Testis (tissue), 2 donors: ENCODE measurements around the gene GNA15.

Experiments
- POLR2A ChIP-seq: fragments of 450-650 bp; IDR thresholded peaks from one replicate; pipeline ENCODE4 v1.6.1; 2017; ENCODE audit warnings: antibody characterized with exemption, mild to moderate bottlenecking, moderate library complexity
- TF ChIP-seq, protein P1 (sequence below), 3 experiments: fragments of 450-650 bp in 2 of 3; fragments of 200-600 bp in 1 of 3; sonication (generic) in 1 of 3; IDR thresholded peaks; one replicate each; pipeline ENCODE4 v1.5.1; 2016 to 2019; ENCODE audit warnings: antibody characterized with exemption in 3 of 3, mild to moderate bottlenecking in 2 of 3, moderate library complexity in 1 of 3

DNA sequence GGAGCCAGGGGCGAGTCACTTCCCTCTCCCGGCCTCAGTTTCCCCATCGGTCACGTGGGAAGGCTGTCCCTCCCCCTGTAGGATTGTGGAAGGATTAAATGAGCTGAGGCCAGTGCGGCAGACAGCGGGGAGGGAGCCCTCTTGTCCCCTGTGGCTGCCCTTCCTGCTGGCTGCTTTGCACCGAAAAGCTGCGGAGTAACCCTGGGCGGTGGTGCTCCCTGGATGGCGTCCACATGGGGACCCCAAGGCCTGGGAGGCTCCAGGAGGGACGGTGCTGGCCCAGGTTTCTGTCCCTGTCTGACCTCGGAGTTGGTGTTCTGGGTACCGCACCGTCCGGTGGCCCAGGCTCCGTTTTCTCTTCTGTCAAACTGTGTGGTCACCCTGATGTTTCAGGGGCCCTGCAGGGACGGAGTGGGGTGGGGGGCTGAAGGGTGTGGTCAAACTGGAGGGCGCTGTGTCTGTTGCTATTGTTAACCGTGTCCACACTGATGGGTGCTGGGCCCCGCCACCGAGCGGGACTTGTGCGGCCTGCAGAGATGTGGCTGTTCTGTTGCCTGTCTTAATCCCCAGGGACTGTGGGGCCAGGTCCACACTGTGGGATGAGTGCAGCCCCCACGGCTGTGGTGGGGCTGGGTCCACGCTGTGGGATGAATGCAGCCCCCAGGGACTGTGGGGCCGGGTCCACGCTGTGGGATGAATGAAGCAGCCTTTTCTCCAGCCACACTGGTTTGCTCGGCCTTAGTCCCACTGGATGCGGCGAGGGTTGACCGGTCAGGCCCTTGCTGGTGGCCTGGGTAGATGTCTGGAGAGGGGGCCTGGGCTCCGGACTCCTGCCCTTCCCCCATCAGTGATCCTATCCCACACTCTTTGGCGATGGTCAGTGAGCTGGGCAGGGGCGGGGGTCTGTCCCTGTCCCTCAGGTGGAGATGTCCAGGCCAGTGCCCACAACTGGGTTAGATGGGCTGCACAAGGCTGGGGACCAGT is 34.8 kb upstream of the GNA15 start:
- TF ChIP-seq, protein P1, sequence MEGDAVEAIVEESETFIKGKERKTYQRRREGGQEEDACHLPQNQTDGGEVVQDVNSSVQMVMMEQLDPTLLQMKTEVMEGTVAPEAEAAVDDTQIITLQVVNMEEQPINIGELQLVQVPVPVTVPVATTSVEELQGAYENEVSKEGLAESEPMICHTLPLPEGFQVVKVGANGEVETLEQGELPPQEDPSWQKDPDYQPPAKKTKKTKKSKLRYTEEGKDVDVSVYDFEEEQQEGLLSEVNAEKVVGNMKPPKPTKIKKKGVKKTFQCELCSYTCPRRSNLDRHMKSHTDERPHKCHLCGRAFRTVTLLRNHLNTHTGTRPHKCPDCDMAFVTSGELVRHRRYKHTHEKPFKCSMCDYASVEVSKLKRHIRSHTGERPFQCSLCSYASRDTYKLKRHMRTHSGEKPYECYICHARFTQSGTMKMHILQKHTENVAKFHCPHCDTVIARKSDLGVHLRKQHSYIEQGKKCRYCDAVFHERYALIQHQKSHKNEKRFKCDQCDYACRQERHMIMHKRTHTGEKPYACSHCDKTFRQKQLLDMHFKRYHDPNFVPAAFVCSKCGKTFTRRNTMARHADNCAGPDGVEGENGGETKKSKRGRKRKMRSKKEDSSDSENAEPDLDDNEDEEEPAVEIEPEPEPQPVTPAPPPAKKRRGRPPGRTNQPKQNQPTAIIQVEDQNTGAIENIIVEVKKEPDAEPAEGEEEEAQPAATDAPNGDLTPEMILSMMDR (IDR thresholded peaks at IDR 0.05), result no peak
- TF ChIP-seq POLR2A, result no peak
